IMR-90 (cell line): ENCODE measurements around the gene S1PR3. TPM values are rescaled to one million over a fixed set of nuclear protein-coding genes. Genes with fewer than 3 reads are reported as not detected.

Source experiments
- ATAC-seq: fragments of 200-7000 bp; cut with Tn5 transposase; 2 replicates; pipeline ENCODE4 v1.9.1; 2020; ENCODE audit warnings: low read depth, mild to moderate bottlenecking, moderate library complexity
- BruUV-seq: library from RNA; stranded (reverse); fragments of 400-500 nt; replicated peaks from 2 replicates; lab custom pipeline; 2021; lab: Mats Ljungman, UMichigan
- CTCF ChIA-PET: fragments of 300-600 bp; formaldehyde crosslinking; extraction: SDS; loops from one replicate; lab custom pipeline; 2021; ENCODE audit warnings: antibody characterized with exemption; lab: Yijun Ruan, JAX
- POLR2A ChIA-PET: fragments of 300-600 bp; sonication (Branson Sonifier 250); formaldehyde crosslinking; loops from one replicate; lab custom pipeline; 2022; ENCODE audit warnings: antibody characterized with exemption; ENCODE audit not compliant: unreplicated experiment; lab: Charles Lee
- DNase-seq: peaks from one replicate; pipeline ENCODE4 v3.0.0; 2013
- H2AFZ ChIP-seq: replicated peaks from 2 replicates; pipeline ENCODE3; 2013; ENCODE audit warnings: low read length, mild to moderate bottlenecking; ENCODE audit not compliant: poor library complexity
- H2AK5ac ChIP-seq: 2 replicates; pipeline ENCODE4 v1.6.1; 2013; ENCODE audit warnings: low read depth, low read length, inconsistent platforms
- H2AK9ac ChIP-seq: replicated peaks from 2 replicates; pipeline ENCODE3; 2013; ENCODE audit warnings: mild to moderate bottlenecking, low read depth, low read length, moderate library complexity; ENCODE audit not compliant: poor library complexity
- H2BK120ac ChIP-seq: 2 replicates; pipeline ENCODE4 v1.6.1; 2013; ENCODE audit warnings: low read depth, low read length, inconsistent platforms
- H2BK15ac ChIP-seq: 3 replicates; pipeline ENCODE4 v1.6.1; 2013; ENCODE audit warnings: low read depth, low read length, inconsistent platforms
- H2BK20ac ChIP-seq: 2 replicates; pipeline ENCODE4 v1.6.1; 2013; ENCODE audit warnings: low read depth, mild to moderate bottlenecking, inconsistent platforms, low read length, moderate library complexity
- H2BK5ac ChIP-seq: 2 replicates; pipeline ENCODE4 v1.6.1; 2013; ENCODE audit warnings: mild to moderate bottlenecking, low read depth, low read length, inconsistent platforms; ENCODE audit not compliant: poor library complexity, severe bottlenecking
- H3K14ac ChIP-seq: replicated peaks from 2 replicates; pipeline ENCODE4 v1.6.1; 2013; ENCODE audit warnings: low read depth, low read length, inconsistent platforms
- H3K18ac ChIP-seq: 2 replicates; pipeline ENCODE4 v1.6.1; 2013; ENCODE audit warnings: low read depth, low read length, control low read depth
- H3K23ac ChIP-seq: 2 replicates; pipeline ENCODE4 v1.6.1; 2013; ENCODE audit warnings: low read depth, low read length, inconsistent platforms
- H3K27ac ChIP-seq: 2 replicates; pipeline ENCODE4 v1.5.1; 2013; ENCODE audit warnings: mild to moderate bottlenecking, control low read depth, low read length; ENCODE audit not compliant: insufficient read depth
- H3K27me3 ChIP-seq: 2 replicates; pipeline ENCODE4 v1.6.1; 2013; ENCODE audit warnings: low read length; ENCODE audit not compliant: control insufficient read depth, insufficient read depth
- H3K36me3 ChIP-seq: 2 replicates; pipeline ENCODE4 v1.6.1; 2013; ENCODE audit warnings: low read length, mixed read lengths; ENCODE audit not compliant: control insufficient read depth, insufficient read depth
- H3K4ac ChIP-seq: 2 replicates; pipeline ENCODE4 v1.6.1; 2013; ENCODE audit warnings: low read depth, low read length, inconsistent platforms
- H3K4me1 ChIP-seq: 2 replicates; pipeline ENCODE4 v1.6.1; 2013; ENCODE audit warnings: low read length, mixed read lengths; ENCODE audit not compliant: control insufficient read depth, insufficient read depth
- H3K4me2 ChIP-seq: 2 replicates; pipeline ENCODE4 v1.6.1; 2013; ENCODE audit warnings: low read depth, mild to moderate bottlenecking, control low read depth, low read length, moderate library complexity
- H3K4me3 ChIP-seq: 2 replicates; pipeline ENCODE4 v1.5.1; 2013; ENCODE audit warnings: low read depth, mild to moderate bottlenecking, control low read depth, low read length, moderate library complexity; ENCODE audit not compliant: insufficient read depth
- H3K56ac ChIP-seq: 2 replicates; pipeline ENCODE4 v1.6.1; 2013; ENCODE audit warnings: low read length, inconsistent platforms; ENCODE audit not compliant: insufficient read depth; ENCODE audit errors: extremely low read depth
- H3K79me1 ChIP-seq, 2 experiments: 2 replicates each; pipeline ENCODE4 v1.6.1; 2013; ENCODE audit warnings: low read length in 2 of 2, inconsistent platforms in 1 of 2, low read depth in 1 of 2
- H3K9ac ChIP-seq: 2 replicates; pipeline ENCODE4 v1.6.1; 2013; ENCODE audit warnings: low read depth, low read length, control low read depth
- H3K9me1 ChIP-seq: 2 replicates; pipeline ENCODE4 v1.6.1; 2013; ENCODE audit warnings: low read length, inconsistent platforms; ENCODE audit not compliant: insufficient read depth
- H3K9me3 ChIP-seq: 2 replicates; pipeline ENCODE4 v1.6.1; 2013; ENCODE audit warnings: low read length; ENCODE audit not compliant: control insufficient read depth, insufficient read depth
- H4K20me1 ChIP-seq: 2 replicates; pipeline ENCODE4 v1.6.1; 2013; ENCODE audit warnings: low read length, inconsistent platforms; ENCODE audit not compliant: insufficient read depth
- H4K5ac ChIP-seq: 2 replicates; pipeline ENCODE4 v1.6.1; 2013; ENCODE audit warnings: mild to moderate bottlenecking, low read depth, low read length, control low read depth
- H4K8ac ChIP-seq, 2 experiments: 2 replicates each; pipeline ENCODE4 v1.6.1; 2013; ENCODE audit warnings: low read depth in 2 of 2, low read length in 2 of 2, control low read depth in 1 of 2, inconsistent platforms in 1 of 2
- H4K91ac ChIP-seq: 2 replicates; pipeline ENCODE4 v1.6.1; 2013; ENCODE audit warnings: low read depth, low read length, inconsistent platforms; ENCODE audit not compliant: insufficient read depth
- BHLHE40 ChIP-seq: fragments of 150-350 bp; IDR thresholded peaks from 2 replicates; pipeline ENCODE4 v1.6.1; 2016; ENCODE audit warnings: mild to moderate bottlenecking, low read depth, low read length
- CTCF ChIP-seq: conservative IDR thresholded peaks from 2 replicates; pipeline ENCODE4 v1.5.1; 2012; ENCODE audit warnings: mild to moderate bottlenecking, low read depth, low read length, improper control_type of control experiment
- MAFK ChIP-seq: IDR thresholded peaks from 2 replicates; pipeline ENCODE4 v1.6.1; 2012; ENCODE audit warnings: low read depth, low read length, improper control_type of control experiment
- RCOR1 ChIP-seq: IDR thresholded peaks from 2 replicates; pipeline ENCODE4 v1.6.1; 2012; ENCODE audit warnings: mild to moderate bottlenecking, low read length, improper control_type of control experiment; ENCODE audit not compliant: insufficient replicate concordance
- WGBS, 2 experiments: methylation state at CpG; one replicate each; pipeline versions ENCODE4 v1.1.5 to v1.1.7; 2013; ENCODE audit warnings: missing lambda C conversion rate in 2 of 2; ENCODE audit not compliant: insufficient read length in 1 of 2; ENCODE audit errors: extremely low coverage in 2 of 2; 5-methylcytosine and 5-hydroxymethylcytosine counted together
- dilution Hi-C: fragments of 300-500 bp; cut with HindIII; formaldehyde crosslinking; loops from one replicate; pipeline ENCODE4 v1.14.3; 2018; ENCODE audit warnings: low sequenced_read_pairs; ENCODE audit not compliant: unreplicated experiment
- in situ Hi-C: fragments of 300-500 bp; cut with MboI; formaldehyde crosslinking; loops from 3 replicates; pipeline ENCODE4 v1.14.3; 2019; ENCODE audit warnings: low sequenced_read_pairs, inconsistent platforms, mixed read lengths
- intact Hi-C: fragments of 100-400 bp; cut with micrococcal nuclease; formaldehyde crosslinking; loops from 2 replicates; pipeline ENCODE4 v1.10.0; 2022
- polyA plus RNA-seq, 3 experiments: library from polyadenylated mRNA; depleted of rRNA; stranded (reverse); fragments of >200 nt; gene quantifications; 2 replicates each; pipeline ENCODE4 v1.2.3, GENCODE V29; 2012; ENCODE audit warnings: low replicate concordance in 1 of 3
- total RNA-seq: library from RNA; depleted of rRNA; stranded (reverse); fragments of >200 nt; gene quantifications from 2 replicates; pipeline ENCODE4 v1.2.3, GENCODE V29; 2012

S1PR3 gene
- total and polyA plus RNA-seq, 2 of the 4 experiments (the other 2 are of a cell fraction) = 28.4 to 28.7 TPM

- peak overlapping the region; percentile 93 for H3K4ac ChIP-seq
- peak overlapping the region; percentile 31 for H4K5ac ChIP-seq
- dilution Hi-C loops (no loop called here), intact Hi-C loops (loop anchor here (5.0 to 10.0 kb wide), 2 partner anchors 96 to 138 kb away; partner anchors contain the start of gene SHC3), in situ Hi-C loops (no loop called here)
- peak overlapping the region; percentile 70; the same call in 1 of the 2 replicates for H3K27ac ChIP-seq
- H4K8ac ChIP-seq = peak overlapping the region; percentile 3 to 89; a peak in 3 of 4 replicates
- no TSS peak for BruUV-seq
- peaks cover 14% of the 10 kb centered on the region for H3K4me1 ChIP-seq
- H4K91ac ChIP-seq = peak overlapping the region; percentile 86; the same call in 1 of the 2 replicates
- no peaks in the 10 kb centered on the region for H3K9me3 ChIP-seq
- no peak for TF ChIP-seq MAFK
- no peak for TF ChIP-seq BHLHE40
- TF ChIP-seq RCOR1 = no peak
- TF ChIP-seq CTCF = no peak
- peak overlapping the region; percentile 94 for H3K14ac ChIP-seq
- POLR2A ChIA-PET = no interaction called here
- H4K20me1 ChIP-seq = no peaks in the 10 kb centered on the region
- H3K27me3 ChIP-seq = no peaks in the 10 kb centered on the region
- CTCF ChIA-PET = no interaction called here
- peak overlapping the region; percentile 61; the same call in 2 of the 3 replicates for H2BK15ac ChIP-seq
- peak; percentile 13; the same call in 1 of the 2 replicates for ATAC-seq
- peak overlapping the region; percentile 88; the same call in 1 of the 2 replicates for H3K23ac ChIP-seq
- peak overlapping the region; percentile 77 for H2AK9ac ChIP-seq
- peak overlapping the region; percentile 95 for H2BK120ac ChIP-seq
- peak overlapping the region; percentile 24; the same call in 1 of the 2 replicates for H3K4me2 ChIP-seq
- H3K79me1 ChIP-seq = peaks cover 3 to 14% of the 10 kb centered on the region in 2 experiments; a peak in 3 of 4 replicates
- peak overlapping the region; percentile 94 for H2BK20ac ChIP-seq
- H3K18ac ChIP-seq = peak overlapping the region; percentile 55
- H2AK5ac ChIP-seq = peak overlapping the region; percentile 63; the same call in 1 of the 2 replicates
- H3K36me3 ChIP-seq = peaks cover 4% of the 10 kb centered on the region
- H3K9ac ChIP-seq = no peak overlapping the region
- H3K9me1 ChIP-seq = peaks cover 14% of the 10 kb centered on the region
- H2AFZ ChIP-seq = no peak overlapping the region
- no peak for DNase-seq
- H2BK5ac ChIP-seq = peak overlapping the region; percentile 71
- no CpG with 5 or more reads among the region's 4 CpGs for WGBS, 2 experiments
- H3K56ac ChIP-seq = no peak overlapping the region; the same call in 1 of the 2 replicates
- no peak overlapping the region for H3K4me3 ChIP-seq
Observed at GRCh38 chr9:89039104-89039465, 47.8 kb downstream of the S1PR3 start.
